Adrenal gland (tissue), 12 donors: ENCODE measurements around the gene EFCAB12. TPM values are rescaled to one million over a fixed set of nuclear protein-coding genes. Genes with fewer than 3 reads are reported as not detected.

ENCODE experiments used
- DNase-seq, 7 donors: peaks; one replicate each; pipeline ENCODE4 v3.0.0-alpha.2; 2019 to 2020
- H3K27ac ChIP-seq, 5 donors: fragments of 200-600 bp; sonication (generic) in 4 of 5; 1 replicate in 3 of 5; 2 replicates in 2 of 5; pipeline versions ENCODE4 v1.5.1 to v1.8.0; 2016 to 2020; ENCODE audit warnings: mild to moderate bottlenecking in 1 of 5
- H3K27me3 ChIP-seq: fragments of 200-600 bp; 2 replicates; pipeline ENCODE4 v1.8.0; 2021
- H3K36me3 ChIP-seq, 2 donors: fragments of 200-600 bp; replicated peaks in 1 of 2; 1 replicate in 1 of 2; 2 replicates in 1 of 2; pipeline versions ENCODE4 v1.5.1 to v1.8.0; 2018 to 2022
- H3K4me1 ChIP-seq, 2 donors: fragments of 200-600 bp; replicated peaks in 1 of 2; 1 replicate in 1 of 2; 2 replicates in 1 of 2; pipeline versions ENCODE4 v1.5.1 to v1.8.0; 2018 to 2021
- H3K4me3 ChIP-seq, 4 donors: fragments of 200-600 bp; sonication (generic) in 3 of 4; one replicate each; pipeline ENCODE4 v1.5.1; 2016 to 2018
- H3K9me3 ChIP-seq, 3 donors: fragments of 200-600 bp; sonication (generic) in 1 of 3; replicated peaks in 1 of 3; 1 replicate in 2 of 3; 2 replicates in 1 of 3; pipeline versions ENCODE4 v1.5.1 to v1.8.0; 2016 to 2021
- POLR2A ChIP-seq, 2 donors: fragments of 450-650 bp; IDR thresholded peaks; one replicate each; pipeline ENCODE4 v1.6.1; 2017; ENCODE audit warnings: antibody characterized with exemption in 2 of 2, mild to moderate bottlenecking in 2 of 2, moderate library complexity in 1 of 2
- WGBS, 4 donors: extraction: QIAGEN DNeasy Blood & Tissue Kit in 2 of 4; methylation state at CpG; one replicate each; pipeline versions ENCODE4 v1.1.5 to v1.1.7; 2013 to 2017; 5-methylcytosine and 5-hydroxymethylcytosine counted together
- intact Hi-C, 2 donors: fragments of 100-400 bp; cut with DNase I; formaldehyde crosslinking; loops; one replicate each; pipeline versions ENCODE4 v1.14.1 to v1.15.0; 2022 to 2023
- polyA plus RNA-seq, 3 donors: library from polyadenylated mRNA; stranded (reverse); fragments of 200-250 nt in 2 of 3; fragments of 350-450 nt in 1 of 3; fragmentation: Illumina TruSeq in 1 of 3; extraction: RNeasy Lipid Tissue Mini Kit (QIAGEN cat#74804) in 1 of 3; gene quantifications; one replicate each; pipeline ENCODE4 v1.2.3, GENCODE V29; 2013 to 2014
- total RNA-seq, 9 donors: library from RNA; depleted of rRNA in 4 of 9; stranded (reverse); fragments of >200 nt in 4 of 9; fragments of 120-200 nt in 1 of 9; fragmentation: NEBNext Ultra II Directional in 1 of 9; extraction: Animal tissue kit (Norgen Biotek cat#: 25700) in 1 of 9; gene quantifications; one replicate each; pipeline versions ENCODE4 v1.1.0 to v1.2.4, GENCODE V29; 2013 to 2023
- TF ChIP-seq, protein P1 (sequence below), 6 experiments: fragments of 450-650 bp in 4 of 6; fragments of 200-600 bp in 2 of 6; sonication (generic) in 1 of 6; IDR thresholded peaks; 1 replicate in 5 of 6; 2 replicates in 1 of 6; pipeline versions ENCODE4 v1.5.1 to v1.8.0; 2016 to 2021; ENCODE audit warnings: antibody characterized with exemption in 6 of 6, mild to moderate bottlenecking in 2 of 6, moderate library complexity in 1 of 6
- donor health status: healthy with polysubstance abuse.
- donor health status: Bipolar disorder and iron deficiency.
- donor health status: DM: yes; HTN: yes; CAD: no.
- donor health status: DM: no; HTN: no; CAD: no.
- donor health status: DM: no; HTN: no; CAD: no.
- donor health status: DM: yes; HTN: yes; CAD: no.

The EFCAB12 gene
- total and polyA plus RNA-seq, 12 donors, result 0.17 to 3.9 (median 0.41) TPM; not detected in 1

- intact Hi-C loops, result no loop called here
- no peak overlapping the region for H3K4me3 ChIP-seq
- H3K27ac ChIP-seq, result no peak overlapping the region
- H3K27me3 ChIP-seq, result no peaks in the 10 kb centered on the region
- WGBS, 4 donors, result 69 to 73% (median 71%) methylated on average over 14 to 20 of the region's 20 CpGs
- no peak for TF ChIP-seq POLR2A (IDR thresholded peaks at IDR 0.05)
- TF ChIP-seq, protein P1, sequence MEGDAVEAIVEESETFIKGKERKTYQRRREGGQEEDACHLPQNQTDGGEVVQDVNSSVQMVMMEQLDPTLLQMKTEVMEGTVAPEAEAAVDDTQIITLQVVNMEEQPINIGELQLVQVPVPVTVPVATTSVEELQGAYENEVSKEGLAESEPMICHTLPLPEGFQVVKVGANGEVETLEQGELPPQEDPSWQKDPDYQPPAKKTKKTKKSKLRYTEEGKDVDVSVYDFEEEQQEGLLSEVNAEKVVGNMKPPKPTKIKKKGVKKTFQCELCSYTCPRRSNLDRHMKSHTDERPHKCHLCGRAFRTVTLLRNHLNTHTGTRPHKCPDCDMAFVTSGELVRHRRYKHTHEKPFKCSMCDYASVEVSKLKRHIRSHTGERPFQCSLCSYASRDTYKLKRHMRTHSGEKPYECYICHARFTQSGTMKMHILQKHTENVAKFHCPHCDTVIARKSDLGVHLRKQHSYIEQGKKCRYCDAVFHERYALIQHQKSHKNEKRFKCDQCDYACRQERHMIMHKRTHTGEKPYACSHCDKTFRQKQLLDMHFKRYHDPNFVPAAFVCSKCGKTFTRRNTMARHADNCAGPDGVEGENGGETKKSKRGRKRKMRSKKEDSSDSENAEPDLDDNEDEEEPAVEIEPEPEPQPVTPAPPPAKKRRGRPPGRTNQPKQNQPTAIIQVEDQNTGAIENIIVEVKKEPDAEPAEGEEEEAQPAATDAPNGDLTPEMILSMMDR (IDR thresholded peaks at IDR 0.05), result no peak
- no peaks in the 10 kb centered on the region for H3K4me1 ChIP-seq
- H3K36me3 ChIP-seq, result no peaks in the 10 kb centered on the region
- DNase-seq, result no peak
- H3K9me3 ChIP-seq, result no peaks in the 10 kb centered on the region
These were observed 57.2 kb downstream of the EFCAB12 start for GRCh38 chr3:129371041-129371826.

DNA sequence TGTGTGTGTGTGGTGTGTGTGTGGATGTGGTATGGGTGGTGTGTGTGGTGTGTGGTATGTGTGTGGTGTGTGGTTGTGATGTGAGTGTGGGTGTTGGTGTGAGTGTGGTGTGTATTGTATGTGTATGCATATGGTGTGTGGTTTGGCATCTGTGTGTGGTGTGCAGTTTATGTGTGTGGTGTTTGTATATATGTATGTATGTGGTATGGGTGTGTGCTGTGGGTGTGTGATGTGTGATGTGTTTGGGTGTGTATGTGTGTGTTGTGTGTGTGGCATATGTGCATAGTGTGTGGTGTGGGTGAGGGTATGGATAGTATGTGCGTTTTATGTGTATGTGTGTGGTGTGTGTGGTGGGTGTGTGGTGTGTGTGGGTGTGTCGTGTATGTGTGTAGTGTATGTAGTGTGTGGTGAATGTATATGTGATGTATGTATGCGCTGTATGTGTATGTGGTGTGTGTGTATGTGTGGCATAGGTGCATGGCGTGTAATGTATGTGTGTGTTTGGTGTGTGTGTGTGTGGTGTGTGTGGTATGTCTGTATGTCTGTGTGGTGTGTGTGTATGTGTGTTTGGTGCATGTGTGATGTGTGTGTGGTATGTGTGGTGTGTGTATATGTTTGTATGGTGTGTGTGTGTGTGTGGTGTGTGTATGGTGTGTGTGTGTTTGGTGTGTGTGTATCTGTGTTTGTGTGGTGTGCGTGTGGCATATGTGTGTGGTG lies 58.0 kb downstream of the EFCAB12 start:
- Histone ChIP-seq H3K27me3 (no peaks in the 10 kb centered on the region), H3K4me3 (no peak overlapping the region), H3K27ac (no peak overlapping the region), H3K4me1 (no peaks in the 10 kb centered on the region), H3K9me3 (no peaks in the 10 kb centered on the region), H3K36me3 (no peaks in the 10 kb centered on the region)
- 80 to 88% (median 83%) methylated on average over 5 of the region's 5 CpGs for WGBS, 4 donors
- TF ChIP-seq POLR2A (IDR thresholded peaks at IDR 0.05), result no peak
- TF ChIP-seq, protein P1 (IDR thresholded peaks at IDR 0.05), result no peak
- intact Hi-C loops, result no loop called here
- DNase-seq, result no peak

DNA sequence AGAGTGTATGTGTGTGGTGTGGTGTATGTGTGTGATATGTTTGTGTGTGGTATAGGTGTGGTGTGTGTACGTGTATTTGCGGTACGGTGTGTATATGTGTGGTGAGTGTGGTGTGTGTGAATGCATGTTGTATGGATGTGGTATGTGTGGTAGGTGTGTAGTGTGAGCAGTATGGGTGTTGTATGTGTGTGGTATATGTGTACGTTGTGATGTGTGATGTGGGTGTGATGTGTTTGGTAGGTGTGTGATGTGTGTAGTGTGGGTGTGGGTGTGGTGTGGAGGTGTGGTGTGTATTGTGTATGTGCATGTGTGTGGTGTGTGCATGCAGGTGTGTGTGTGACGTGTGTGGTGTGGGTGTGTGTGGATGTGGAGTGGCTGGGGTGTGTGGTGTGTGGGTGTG lies 58.7 kb downstream of the EFCAB12 start:
- Histone ChIP-seq H3K27ac (no peak overlapping the region), H3K27me3 (no peaks in the 10 kb centered on the region), H3K4me1 (no peaks in the 10 kb centered on the region), H3K9me3 (no peaks in the 10 kb centered on the region), H3K4me3 (no peak overlapping the region), H3K36me3 (no peaks in the 10 kb centered on the region)
- no peak for DNase-seq
- 83 to 93% (median 88%) methylated on average over 5 of the region's 5 CpGs for WGBS, 4 donors
- intact Hi-C loops, result no loop called here
- TF ChIP-seq, protein P1 (IDR thresholded peaks at IDR 0.05), result no peak
- TF ChIP-seq POLR2A (IDR thresholded peaks at IDR 0.05), result no peak

- no peak for DNase-seq
- Histone ChIP-seq H3K27me3 (no peaks in the 10 kb centered on the region), H3K4me1 (no peaks in the 10 kb centered on the region), H3K36me3 (no peaks in the 10 kb centered on the region), H3K4me3 (no peak overlapping the region), H3K9me3 (no peaks in the 10 kb centered on the region), H3K27ac (no peak overlapping the region)
- intact Hi-C loops, result no loop called here
- whole genome bisulfite sequencing, 4 donors, result 57 to 71% (median 67%) methylated on average over 5 of the region's 5 CpGs
- no peak for TF ChIP-seq POLR2A (IDR thresholded peaks at IDR 0.05)
- TF ChIP-seq, protein P1 (IDR thresholded peaks at IDR 0.05), result no peak
These were observed 60.6 kb downstream of the EFCAB12 start for GRCh38 chr3:129367821-129368220.
